WTC11 (cell line): ENCODE results near the gene SERBP1. TPM values are rescaled to one million over a fixed set of nuclear protein-coding genes. Genes with fewer than 3 reads are reported as not detected.

ENCODE experiments used
- ATAC-seq: fragments of 200-7000 bp; cut with Tn5 transposase; 2 replicates; pipeline ENCODE4 v1.10.0; 2021; ENCODE audit warnings: mild to moderate bottlenecking, moderate library complexity
- CTCF ChIA-PET: fragments of 300-600 bp; sonication (Branson Sonifier 250); formaldehyde crosslinking; loops from one replicate; lab custom pipeline; 2021; ENCODE audit warnings: antibody characterized with exemption; lab: Charles Lee
- POLR2A ChIA-PET: fragments of 350-600 bp; sonication (Branson Sonifier 250); formaldehyde crosslinking; loops from one replicate; lab custom pipeline; 2021; ENCODE audit warnings: antibody characterized with exemption; lab: Charles Lee
- DNase-seq: peaks from one replicate; pipeline ENCODE4 v3.0.0; 2021; ENCODE audit warnings: low spot score
- H3K27ac Mint-ChIP-seq: 2 replicates; pipeline ENCODE4 v1.8.0; 2021; ENCODE audit warnings: mixed read lengths
- H3K27me3 Mint-ChIP-seq: 2 replicates; pipeline ENCODE4 v1.8.0; 2021; ENCODE audit warnings: low read depth, mild to moderate bottlenecking, moderate library complexity, mixed read lengths
- H3K36me3 Mint-ChIP-seq: 2 replicates; pipeline ENCODE4 v1.8.0; 2021; ENCODE audit warnings: mixed read lengths
- H3K4me1 Mint-ChIP-seq: 2 replicates; pipeline ENCODE4 v1.8.0; 2022; ENCODE audit warnings: mixed read lengths
- H3K4me3 Mint-ChIP-seq: 2 replicates; pipeline ENCODE4 v1.8.0; 2021; ENCODE audit warnings: mild to moderate bottlenecking, moderate library complexity, mixed read lengths
- H3K9me3 Mint-ChIP-seq: 2 replicates; pipeline ENCODE4 v1.8.0; 2021; ENCODE audit warnings: mixed read lengths
- AFF4 ChIP-seq: sonication (generic); formaldehyde crosslinking; IDR thresholded peaks from 2 replicates; pipeline ENCODE4 v1.8.1; 2023; ENCODE audit warnings: mild to moderate bottlenecking, missing genetic modification reagents, borderline replicate concordance
- CREM ChIP-seq: sonication (generic); formaldehyde crosslinking; IDR thresholded peaks from 2 replicates; pipeline ENCODE4 v1.8.1; 2022; ENCODE audit warnings: mild to moderate bottlenecking, missing genetic modification reagents, moderate library complexity
- E2F4 ChIP-seq: sonication (generic); formaldehyde crosslinking; IDR thresholded peaks from 2 replicates; pipeline ENCODE4 v1.8.1; 2022; ENCODE audit warnings: low read depth, mild to moderate bottlenecking, moderate library complexity, missing genetic modification reagents, borderline replicate concordance
- E2F5 ChIP-seq: sonication (generic); formaldehyde crosslinking; IDR thresholded peaks from 2 replicates; pipeline ENCODE4 v1.8.1; 2022; ENCODE audit warnings: mild to moderate bottlenecking, moderate library complexity, missing genetic modification reagents
- GABPB1 ChIP-seq: sonication (generic); formaldehyde crosslinking; IDR thresholded peaks from 2 replicates; pipeline ENCODE4 v1.8.1; 2023; ENCODE audit warnings: mild to moderate bottlenecking, missing genetic modification reagents
- GRHL2 ChIP-seq: fragments of 250-450 bp; sonication (Bioruptor Pico); IDR thresholded peaks from 2 replicates; pipeline ENCODE4 v1.8.0; 2022; ENCODE audit warnings: mild to moderate bottlenecking, moderate library complexity; ENCODE audit not compliant: insufficient replicate concordance, severe bottlenecking
- GTF2I ChIP-seq: fragments of 250-450 bp; sonication (Bioruptor Pico); conservative IDR thresholded peaks from 2 replicates; pipeline ENCODE4 v1.4.0; 2021; ENCODE audit warnings: mild to moderate bottlenecking
- HMGA2 ChIP-seq: fragments of 250-450 bp; sonication (Bioruptor Pico); IDR thresholded peaks from 2 replicates; pipeline ENCODE4 v1.4.0; 2021; ENCODE audit warnings: mild to moderate bottlenecking, moderate library complexity
- JAZF1 ChIP-seq: fragments of 250-450 bp; sonication (Bioruptor Pico); IDR thresholded peaks from 2 replicates; pipeline ENCODE4 v1.9.0; 2021; ENCODE audit warnings: moderate library complexity, mild to moderate bottlenecking, inconsistent platforms
- KAT7 ChIP-seq: sonication (generic); formaldehyde crosslinking; IDR thresholded peaks from 2 replicates; pipeline ENCODE4 v1.8.1; 2023; ENCODE audit warnings: missing genetic modification reagents, mild to moderate bottlenecking, borderline replicate concordance
- MLX ChIP-seq: sonication (generic); formaldehyde crosslinking; IDR thresholded peaks from 2 replicates; pipeline ENCODE4 v1.8.1; 2023; ENCODE audit warnings: mild to moderate bottlenecking, missing genetic modification reagents, moderate library complexity
- RELA ChIP-seq: sonication (generic); formaldehyde crosslinking; IDR thresholded peaks from 2 replicates; pipeline ENCODE4 v1.8.1; 2022; ENCODE audit warnings: missing genetic modification reagents, mild to moderate bottlenecking, borderline replicate concordance
- SMAD3 ChIP-seq: sonication (generic); formaldehyde crosslinking; IDR thresholded peaks from 2 replicates; pipeline ENCODE4 v1.8.0; 2022; ENCODE audit warnings: missing genetic modification reagents, mild to moderate bottlenecking, borderline replicate concordance
- SP1 ChIP-seq: sonication (generic); formaldehyde crosslinking; conservative IDR thresholded peaks from 2 replicates; pipeline ENCODE4 v1.8.1; 2022; ENCODE audit warnings: missing genetic modification reagents
- ZNF219 ChIP-seq: sonication (generic); formaldehyde crosslinking; IDR thresholded peaks from 2 replicates; pipeline ENCODE4 v1.8.0; 2023; ENCODE audit warnings: missing genetic modification reagents, mild to moderate bottlenecking, borderline replicate concordance
- ZNF396 ChIP-seq: fragments of 250-450 bp; sonication (Bioruptor Pico); IDR thresholded peaks from 2 replicates; pipeline ENCODE4 v1.8.0; 2021; ENCODE audit warnings: mild to moderate bottlenecking, moderate library complexity, borderline replicate concordance
- ZNF671 ChIP-seq: fragments of 250-450 bp; sonication (Bioruptor Pico); IDR thresholded peaks from 2 replicates; pipeline ENCODE4 v1.8.0; 2021; ENCODE audit warnings: mild to moderate bottlenecking
- total RNA-seq: library from RNA; stranded (reverse); gene quantifications from 3 replicates; pipeline ENCODE4 v1.2.3, GENCODE V29; 2021
- TF ChIP-seq, protein P1 (sequence below): sonication (generic); formaldehyde crosslinking; IDR thresholded peaks from 2 replicates; pipeline ENCODE4 v1.8.0; 2023; ENCODE audit warnings: missing genetic modification reagents, mild to moderate bottlenecking, borderline replicate concordance

SERBP1 gene
- total RNA-seq, 1 experiment from 2014 or later = 543 TPM

DNA sequence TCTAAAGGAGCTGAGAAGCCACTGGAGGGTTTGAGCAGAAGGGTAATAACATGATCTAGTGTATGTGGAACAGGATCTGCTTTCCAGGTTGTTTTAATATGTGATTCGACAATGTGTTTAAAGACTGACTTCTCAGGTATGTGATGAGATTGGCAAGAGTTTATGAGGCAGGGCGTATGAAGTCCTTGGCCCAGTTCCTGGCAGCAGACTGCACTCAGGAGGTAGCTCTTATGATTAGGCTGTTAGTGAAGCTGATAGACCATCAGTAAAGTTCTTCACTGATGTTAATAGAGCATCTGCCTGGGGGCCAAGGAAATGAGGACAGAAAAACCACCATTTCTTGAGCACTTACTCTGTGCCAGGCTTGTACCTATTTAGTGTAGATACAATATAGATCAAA lies 41.9 kb upstream of the SERBP1 start:
- H3K4me3 Mint-ChIP-seq = no peak overlapping the region
- no peaks in the 10 kb centered on the region for H3K36me3 Mint-ChIP-seq
- no peak for TF ChIP-seq SMAD3 (CRISPR knock-in tag)
- no peak for TF ChIP-seq JAZF1 (CRISPR knock-in tag)
- TF ChIP-seq GABPB1 (CRISPR knock-in tag) = no peak
- TF ChIP-seq AFF4 (CRISPR knock-in tag) = no peak
- TF ChIP-seq RELA (CRISPR knock-in tag) = no peak
- TF ChIP-seq ZNF671 = no peak
- TF ChIP-seq E2F5 (CRISPR knock-in tag) = no peak
- TF ChIP-seq GRHL2 = no peak
- no peak for TF ChIP-seq E2F4 (CRISPR knock-in tag)
- no peak for TF ChIP-seq ZNF396 (CRISPR knock-in tag)
- no peak for TF ChIP-seq ZNF219 (CRISPR knock-in tag)
- no peak for TF ChIP-seq HMGA2
- no peak for TF ChIP-seq SP1 (CRISPR knock-in tag)
- TF ChIP-seq, protein P1, sequence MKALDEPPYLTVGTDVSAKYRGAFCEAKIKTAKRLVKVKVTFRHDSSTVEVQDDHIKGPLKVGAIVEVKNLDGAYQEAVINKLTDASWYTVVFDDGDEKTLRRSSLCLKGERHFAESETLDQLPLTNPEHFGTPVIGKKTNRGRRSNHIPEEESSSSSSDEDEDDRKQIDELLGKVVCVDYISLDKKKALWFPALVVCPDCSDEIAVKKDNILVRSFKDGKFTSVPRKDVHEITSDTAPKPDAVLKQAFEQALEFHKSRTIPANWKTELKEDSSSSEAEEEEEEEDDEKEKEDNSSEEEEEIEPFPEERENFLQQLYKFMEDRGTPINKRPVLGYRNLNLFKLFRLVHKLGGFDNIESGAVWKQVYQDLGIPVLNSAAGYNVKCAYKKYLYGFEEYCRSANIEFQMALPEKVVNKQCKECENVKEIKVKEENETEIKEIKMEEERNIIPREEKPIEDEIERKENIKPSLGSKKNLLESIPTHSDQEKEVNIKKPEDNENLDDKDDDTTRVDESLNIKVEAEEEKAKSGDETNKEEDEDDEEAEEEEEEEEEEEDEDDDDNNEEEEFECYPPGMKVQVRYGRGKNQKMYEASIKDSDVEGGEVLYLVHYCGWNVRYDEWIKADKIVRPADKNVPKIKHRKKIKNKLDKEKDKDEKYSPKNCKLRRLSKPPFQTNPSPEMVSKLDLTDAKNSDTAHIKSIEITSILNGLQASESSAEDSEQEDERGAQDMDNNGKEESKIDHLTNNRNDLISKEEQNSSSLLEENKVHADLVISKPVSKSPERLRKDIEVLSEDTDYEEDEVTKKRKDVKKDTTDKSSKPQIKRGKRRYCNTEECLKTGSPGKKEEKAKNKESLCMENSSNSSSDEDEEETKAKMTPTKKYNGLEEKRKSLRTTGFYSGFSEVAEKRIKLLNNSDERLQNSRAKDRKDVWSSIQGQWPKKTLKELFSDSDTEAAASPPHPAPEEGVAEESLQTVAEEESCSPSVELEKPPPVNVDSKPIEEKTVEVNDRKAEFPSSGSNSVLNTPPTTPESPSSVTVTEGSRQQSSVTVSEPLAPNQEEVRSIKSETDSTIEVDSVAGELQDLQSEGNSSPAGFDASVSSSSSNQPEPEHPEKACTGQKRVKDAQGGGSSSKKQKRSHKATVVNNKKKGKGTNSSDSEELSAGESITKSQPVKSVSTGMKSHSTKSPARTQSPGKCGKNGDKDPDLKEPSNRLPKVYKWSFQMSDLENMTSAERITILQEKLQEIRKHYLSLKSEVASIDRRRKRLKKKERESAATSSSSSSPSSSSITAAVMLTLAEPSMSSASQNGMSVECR (CRISPR knock-in tag) = no peak
- ATAC-seq = no peak
- no peak overlapping the region for H3K27ac Mint-ChIP-seq
- 0 out of 2 replicates have a peak, but pooled peaks cover 3% of the 10 kb centered on the region for H3K4me1 Mint-ChIP-seq
- peaks cover 2% of the 10 kb centered on the region for H3K27me3 Mint-ChIP-seq
- no peak for DNase-seq
- POLR2A ChIA-PET = interaction anchor here (0.6 kb wide), 1 partner anchor 64 kb away, joined by 4 read pairs; no protein-coding TSS in a partner anchor
- no peaks in the 10 kb centered on the region for H3K9me3 Mint-ChIP-seq
- CTCF ChIA-PET = interaction anchor here (1.2 kb wide), 1 partner anchor 259 kb away, joined by 5 read pairs; no protein-coding TSS in a partner anchor

- H3K27ac Mint-ChIP-seq = no peak overlapping the region
- no peak overlapping the region for H3K4me3 Mint-ChIP-seq
- DNase-seq (no peak), ATAC-seq (no peak)
- peaks cover 17% of the 10 kb centered on the region for H3K27me3 Mint-ChIP-seq
- ChIA-PET CTCF (no interaction called here), POLR2A (no interaction called here)
- H3K9me3 Mint-ChIP-seq = no peaks in the 10 kb centered on the region
- H3K4me1 Mint-ChIP-seq = peaks cover 7% of the 10 kb centered on the region
- H3K36me3 Mint-ChIP-seq = no peaks in the 10 kb centered on the region
- no peak for TF ChIP-seq CREM (CRISPR knock-in tag)
- TF ChIP-seq GTF2I (CRISPR knock-in tag) = no peak
- no peak for TF ChIP-seq KAT7 (CRISPR knock-in tag)
- no peak for TF ChIP-seq MLX (CRISPR knock-in tag)
- no peak for TF ChIP-seq AFF4 (CRISPR knock-in tag)
Measured at GRCh38 chr1:67469431-67469830, 39.2 kb upstream of the SERBP1 start.
